Fibroblast of lung (primary cell): Measurements from ENCODE around the gene PICALM.
"Not testable (repeated sequence)": the region's sequence is repeated elsewhere in the genome, so short reads cannot be mapped to it uniquely, and the experiment has no call there.

Source experiments
- EZH2 ChIP-seq: IDR thresholded peaks from 2 replicates; pipeline ENCODE4 v1.5.1; 2012; ENCODE audit warnings: low read length, control low read depth, mild to moderate bottlenecking; ENCODE audit errors: missing control alignments
- TF ChIP-seq, protein P1 (sequence below), 2 donors: IDR thresholded peaks in 1 of 2; conservative IDR thresholded peaks in 1 of 2; 1 replicate in 1 of 2; 2 replicates in 1 of 2; pipeline ENCODE4 v1.5.1; 2011 to 2012; ENCODE audit warnings: low read length in 2 of 2, control low read depth in 1 of 2, inconsistent platforms in 1 of 2, low read depth in 1 of 2, mild to moderate bottlenecking in 1 of 2

DNA sequence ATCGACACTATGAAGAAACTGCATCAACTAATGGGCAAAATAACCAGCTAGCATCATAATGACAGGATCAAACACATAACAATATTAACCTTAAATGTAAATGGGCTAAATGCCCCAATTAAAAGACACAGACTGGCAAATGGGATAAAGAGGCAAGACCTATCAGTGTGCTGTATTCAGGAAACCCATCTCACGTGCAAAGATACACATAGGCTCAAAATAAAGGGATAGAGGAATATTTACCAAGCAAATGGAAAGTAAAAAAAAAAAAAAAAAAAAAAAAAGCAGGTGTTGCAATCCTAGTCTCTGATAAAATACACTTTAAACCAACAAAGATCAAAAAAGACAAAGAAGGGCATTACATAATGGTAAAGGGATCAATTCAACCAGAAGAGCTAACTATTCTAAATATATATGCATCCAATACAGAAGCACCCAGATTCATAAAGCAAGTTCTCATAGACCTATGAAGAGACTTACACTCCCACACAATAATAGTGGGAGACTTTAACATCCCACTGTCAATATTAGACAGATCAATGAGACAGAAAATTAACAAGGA lies 142.2 kb downstream of the PICALM start:
- TF ChIP-seq, protein P1, sequence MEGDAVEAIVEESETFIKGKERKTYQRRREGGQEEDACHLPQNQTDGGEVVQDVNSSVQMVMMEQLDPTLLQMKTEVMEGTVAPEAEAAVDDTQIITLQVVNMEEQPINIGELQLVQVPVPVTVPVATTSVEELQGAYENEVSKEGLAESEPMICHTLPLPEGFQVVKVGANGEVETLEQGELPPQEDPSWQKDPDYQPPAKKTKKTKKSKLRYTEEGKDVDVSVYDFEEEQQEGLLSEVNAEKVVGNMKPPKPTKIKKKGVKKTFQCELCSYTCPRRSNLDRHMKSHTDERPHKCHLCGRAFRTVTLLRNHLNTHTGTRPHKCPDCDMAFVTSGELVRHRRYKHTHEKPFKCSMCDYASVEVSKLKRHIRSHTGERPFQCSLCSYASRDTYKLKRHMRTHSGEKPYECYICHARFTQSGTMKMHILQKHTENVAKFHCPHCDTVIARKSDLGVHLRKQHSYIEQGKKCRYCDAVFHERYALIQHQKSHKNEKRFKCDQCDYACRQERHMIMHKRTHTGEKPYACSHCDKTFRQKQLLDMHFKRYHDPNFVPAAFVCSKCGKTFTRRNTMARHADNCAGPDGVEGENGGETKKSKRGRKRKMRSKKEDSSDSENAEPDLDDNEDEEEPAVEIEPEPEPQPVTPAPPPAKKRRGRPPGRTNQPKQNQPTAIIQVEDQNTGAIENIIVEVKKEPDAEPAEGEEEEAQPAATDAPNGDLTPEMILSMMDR (conservative IDR thresholded peaks at IDR 0.05 in 1 of 2, IDR thresholded peaks at IDR 0.05 in 1 of 2; ENCODE audit: low read depth in 1 of 2, low read length in 2 of 2) = not testable (repeated sequence)
- TF ChIP-seq EZH2 = not testable (repeated sequence)
